ENCODE measurements around the gene CFAP52. TPM values are rescaled to one million over a fixed set of nuclear protein-coding genes. Genes with fewer than 3 reads are reported as not detected.

CFAP52 gene
- total RNA-seq, 1 experiment from 2014 or later, result not detected

- Histone ChIP-seq H3K4me1 (ENCODE audit: insufficient read depth, low read length) (no peaks in the 10 kb centered on the region; the same call in 1 of the 2 replicates), H2BK5ac (ENCODE audit: insufficient read length, low read length) (no peak overlapping the region), H3K4me2 (ENCODE audit: insufficient read depth, insufficient read length, low read length) (no peak overlapping the region), H3K79me2 (ENCODE audit: insufficient read depth, low read length) (no peaks in the 10 kb centered on the region), H3K23me2 (ENCODE audit: insufficient read length, low read depth, low read length, poor library complexity, severe bottlenecking) (no peaks in the 10 kb centered on the region), H4K8ac (replicated peaks; ENCODE audit: insufficient read length, low read depth, low read length) (no peak overlapping the region), H2BK15ac (ENCODE audit: low read depth, low read length) (no peak overlapping the region), H3K23ac (ENCODE audit: insufficient read length, low read depth, low read length) (no peak overlapping the region), H3K4ac (ENCODE audit: low read depth, low read length) (no peak overlapping the region), H4K91ac (ENCODE audit: insufficient read length, low read depth, low read length) (no peak overlapping the region), H3K79me1 (ENCODE audit: insufficient read depth, low read depth, low read length, poor library complexity, severe bottlenecking) (no peaks in the 10 kb centered on the region), H2BK20ac (ENCODE audit: low read depth, low read length, poor library complexity, severe bottlenecking) (no peak overlapping the region), H3T11ph (ENCODE audit: low read length) (no peak overlapping the region), H2BK12ac (ENCODE audit: insufficient read length, low read depth, low read length) (no peak overlapping the region), H3K18ac (ENCODE audit: insufficient read length, low read depth, low read length) (no peak overlapping the region), H3K27ac (ENCODE audit: insufficient read length, low read depth, low read length) (no peak overlapping the region), H3K9me3 (ENCODE audit: control insufficient read depth, low read depth, low read length) (no peaks in the 10 kb centered on the region), H3K27me3 (ENCODE audit: insufficient read depth, low read length) (no peaks in the 10 kb centered on the region), H3K14ac (ENCODE audit: insufficient read depth, low read length) (no peak overlapping the region), H4K20me1 (ENCODE audit: control insufficient read depth, insufficient read depth, insufficient read length) (no peaks in the 10 kb centered on the region), H4K5ac (ENCODE audit: insufficient read length, low read depth, low read length) (no peak overlapping the region), H2AFZ (ENCODE audit: low read length) (no peak overlapping the region), H3K56ac (ENCODE audit: insufficient read length, low read depth, low read length) (no peak overlapping the region), H3K9ac (ENCODE audit: extremely low read depth, insufficient read length, low read length) (no peak overlapping the region), H2AK5ac (ENCODE audit: insufficient read length, low read length) (no peak overlapping the region), H2BK120ac (ENCODE audit: low read depth, low read length, poor library complexity, severe bottlenecking) (no peak overlapping the region)
- Mint-ChIP-seq H3K9me3 (no peaks in the 10 kb centered on the region), H3K4me3 (no peak overlapping the region), H3K27me3 (ENCODE audit: low read depth) (no peaks in the 10 kb centered on the region), H3K36me3 (ENCODE audit: insufficient read depth in 1 of 3, low read depth in 3 of 3) (peaks cover 0 to 4% (median 0%) of the 10 kb centered on the region in 3 experiments; a peak in 2 of 7 replicates), H3K4me1 (peaks cover 14 to 15% of the 10 kb centered on the region in 2 experiments), H3K27ac (no peak overlapping the region)
- no peak for DNase-seq
- WGBS (ENCODE audit: extremely low coverage, insufficient read length, low lambda C conversion rate), result no CpG with 5 or more reads among the region's 5 CpGs
- peak; percentile 70 for TF ChIP-seq CTCF (conservative IDR thresholded peaks at IDR 0.05)
Observed at GRCh38 chr17:9529033-9529700, 47.3 kb upstream of the CFAP52 start.

Data from H9 (cell line).